Upper lobe of left lung (tissue), 4 donors: ENCODE data around the gene PLD5.

Source experiments
- EP300 ChIP-seq, 4 donors: sonication (generic); formaldehyde crosslinking; IDR thresholded peaks; one replicate each; pipeline ENCODE4 v1.5.1; 2017; ENCODE audit warnings: antibody characterized with exemption in 4 of 4, control low read depth in 2 of 4
- POLR2A ChIP-seq, 4 donors: fragments of 450-650 bp; IDR thresholded peaks; one replicate each; pipeline ENCODE4 v1.5.1; 2016 to 2017; ENCODE audit warnings: antibody characterized with exemption in 4 of 4, mild to moderate bottlenecking in 2 of 4
- POLR2AphosphoS5 ChIP-seq, 2 donors: sonication (generic); formaldehyde crosslinking; IDR thresholded peaks; one replicate each; pipeline ENCODE4 v1.5.1; 2017; ENCODE audit warnings: antibody characterized with exemption in 2 of 2

GRCh38 chr1:242506724-242507123 is 17.8 kb downstream of the PLD5 start:
- no peak for TF ChIP-seq POLR2A (IDR thresholded peaks at IDR 0.05)
- no peak for TF ChIP-seq EP300 (IDR thresholded peaks at IDR 0.05)
- TF ChIP-seq POLR2AphosphoS5 (IDR thresholded peaks at IDR 0.05) = no peak
